Measurements from ENCODE around the gene PTPRCAP.

- TF ChIP-seq CTCF (IDR thresholded peaks at IDR 0.05) (no peak), EP300 (IDR thresholded peaks at IDR 0.05) (no peak)
These were observed 20.1 kb downstream of the PTPRCAP start for GRCh38 chr11:67417425-67417824.
